GM12874 (cell line): ENCODE measurements around the gene MYO19.

Experiments
- TF ChIP-seq, protein P1 (sequence below): IDR thresholded peaks from 2 replicates; pipeline ENCODE4 v1.5.1; 2011; ENCODE audit warnings: low read depth, mild to moderate bottlenecking, control low read depth, low read length, moderate library complexity; ENCODE audit not compliant: insufficient read depth

MYO19 gene

DNA sequence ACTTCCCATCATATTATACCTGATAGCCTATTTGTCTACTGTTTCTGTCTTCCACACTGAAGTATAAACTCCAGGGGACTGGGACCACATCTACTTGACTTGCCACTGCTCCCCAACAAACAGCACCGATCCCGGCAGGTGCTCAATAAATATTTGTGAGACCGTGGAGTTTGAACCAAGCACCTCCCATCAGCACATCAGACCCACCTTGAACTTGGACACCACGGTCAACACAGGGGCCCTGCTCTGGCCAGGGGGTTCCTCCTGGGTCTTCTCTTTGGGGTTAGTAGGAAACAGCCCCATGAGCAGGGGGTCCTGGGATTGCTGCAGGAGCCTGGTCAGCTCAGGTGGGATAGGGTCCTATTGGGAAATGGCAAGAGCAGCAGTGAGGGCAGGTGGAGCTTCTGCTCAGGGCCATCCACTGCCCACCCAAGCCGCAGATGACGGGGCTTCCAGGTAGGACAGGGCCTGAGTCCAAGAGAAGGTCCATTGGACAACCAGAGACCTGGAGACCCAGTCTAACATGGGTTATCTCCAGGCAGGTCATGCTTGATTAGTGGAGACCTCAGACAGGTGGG is 28.3 kb downstream of the MYO19 start:
- TF ChIP-seq, protein P1, sequence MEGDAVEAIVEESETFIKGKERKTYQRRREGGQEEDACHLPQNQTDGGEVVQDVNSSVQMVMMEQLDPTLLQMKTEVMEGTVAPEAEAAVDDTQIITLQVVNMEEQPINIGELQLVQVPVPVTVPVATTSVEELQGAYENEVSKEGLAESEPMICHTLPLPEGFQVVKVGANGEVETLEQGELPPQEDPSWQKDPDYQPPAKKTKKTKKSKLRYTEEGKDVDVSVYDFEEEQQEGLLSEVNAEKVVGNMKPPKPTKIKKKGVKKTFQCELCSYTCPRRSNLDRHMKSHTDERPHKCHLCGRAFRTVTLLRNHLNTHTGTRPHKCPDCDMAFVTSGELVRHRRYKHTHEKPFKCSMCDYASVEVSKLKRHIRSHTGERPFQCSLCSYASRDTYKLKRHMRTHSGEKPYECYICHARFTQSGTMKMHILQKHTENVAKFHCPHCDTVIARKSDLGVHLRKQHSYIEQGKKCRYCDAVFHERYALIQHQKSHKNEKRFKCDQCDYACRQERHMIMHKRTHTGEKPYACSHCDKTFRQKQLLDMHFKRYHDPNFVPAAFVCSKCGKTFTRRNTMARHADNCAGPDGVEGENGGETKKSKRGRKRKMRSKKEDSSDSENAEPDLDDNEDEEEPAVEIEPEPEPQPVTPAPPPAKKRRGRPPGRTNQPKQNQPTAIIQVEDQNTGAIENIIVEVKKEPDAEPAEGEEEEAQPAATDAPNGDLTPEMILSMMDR: no peak

DNA sequence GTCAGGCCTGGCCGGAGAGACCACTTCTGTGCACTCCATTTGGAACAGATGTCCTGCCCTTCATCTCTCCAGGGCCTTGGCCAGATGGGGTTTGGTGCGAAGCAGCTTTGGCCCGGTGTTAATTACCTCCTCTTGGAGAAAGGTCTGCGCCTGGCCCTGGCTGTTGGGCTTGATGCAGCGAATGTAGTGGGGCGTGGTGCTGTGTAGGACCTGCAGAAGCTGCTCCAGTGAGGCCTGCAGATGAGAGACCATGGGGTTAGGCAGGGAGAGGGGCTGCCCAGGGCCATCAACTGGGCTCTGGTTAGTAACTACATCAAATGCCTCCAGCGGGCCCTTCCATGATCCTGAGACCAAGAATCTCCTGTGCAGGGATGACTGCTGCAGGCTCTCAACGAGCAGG is 29.5 kb downstream of the MYO19 start:
- TF ChIP-seq, protein P1: no peak

DNA sequence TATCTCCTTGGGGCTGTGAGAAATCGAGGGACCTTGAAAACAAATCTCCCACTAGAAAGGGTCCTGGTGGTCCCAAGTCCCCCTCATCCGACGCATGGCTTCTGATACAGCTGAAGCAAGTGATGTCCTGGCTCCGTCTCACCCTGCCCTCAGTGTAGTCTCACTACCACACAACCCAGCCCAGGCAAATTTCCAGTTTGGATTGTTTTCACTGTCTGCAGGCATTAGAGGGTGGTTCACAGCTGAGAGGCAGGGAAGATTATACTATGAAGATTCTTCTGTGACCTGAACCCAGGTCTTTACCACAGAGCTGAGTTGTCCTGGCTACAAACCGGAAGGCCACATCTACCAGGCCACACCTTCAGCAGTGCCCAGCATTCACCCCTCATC is 30.5 kb downstream of the MYO19 start:
- TF ChIP-seq, protein P1: no peak

DNA sequence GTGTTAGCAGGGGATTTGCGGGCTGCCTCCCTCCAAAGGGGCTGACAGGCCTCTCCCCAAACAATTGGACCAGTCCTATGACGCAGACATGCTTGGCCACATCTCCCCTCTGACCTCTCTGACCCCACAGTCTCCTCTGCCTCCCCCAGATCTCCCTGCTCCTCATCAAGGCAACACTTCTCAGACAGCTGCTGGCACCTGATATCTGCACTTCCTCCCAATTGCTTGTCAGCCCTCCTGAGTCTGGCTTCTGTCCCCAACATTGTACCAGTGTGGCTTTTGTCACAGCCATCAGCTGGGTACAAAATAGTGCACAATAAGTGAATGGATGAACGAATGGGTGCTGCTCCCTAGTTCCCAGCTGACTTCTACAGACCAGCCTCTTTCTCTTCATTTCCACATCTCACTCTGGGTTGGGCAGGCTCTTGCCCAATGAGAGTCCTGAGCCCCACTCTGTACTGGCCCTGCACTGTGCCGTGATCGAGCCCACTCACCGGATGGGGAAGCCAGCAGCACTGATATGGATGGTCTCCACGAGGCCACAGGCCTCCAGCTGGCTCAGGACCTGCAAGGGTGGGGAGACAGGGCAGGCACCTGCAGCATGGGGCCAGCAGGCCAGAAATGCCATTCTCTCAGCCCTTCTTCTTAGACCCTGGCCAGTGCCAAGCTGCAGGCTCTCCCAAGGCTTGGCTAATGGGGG is 31.1 kb downstream of the MYO19 start:
- TF ChIP-seq, protein P1: no peak

DNA sequence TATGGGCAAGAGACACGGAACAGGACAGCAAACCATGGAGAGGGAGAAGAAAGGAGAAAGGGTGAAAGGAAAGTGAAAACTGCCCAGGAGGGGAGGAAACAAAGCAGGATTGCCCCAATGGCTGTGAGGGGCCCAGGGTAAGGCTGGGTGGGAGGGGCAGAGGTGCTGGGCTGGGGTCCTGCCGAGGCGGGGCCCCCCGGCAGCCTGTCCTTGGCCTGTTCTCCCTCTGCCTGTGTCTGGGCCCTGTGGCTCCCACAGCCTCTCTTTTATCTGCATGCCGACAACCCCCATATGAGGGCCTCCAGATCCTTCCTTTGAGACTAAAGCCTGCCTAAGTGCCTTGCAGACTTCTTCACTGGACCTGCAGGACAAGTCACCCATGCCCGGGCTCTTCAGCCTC is 32.7 kb downstream of the MYO19 start:
- TF ChIP-seq, protein P1: no peak

DNA sequence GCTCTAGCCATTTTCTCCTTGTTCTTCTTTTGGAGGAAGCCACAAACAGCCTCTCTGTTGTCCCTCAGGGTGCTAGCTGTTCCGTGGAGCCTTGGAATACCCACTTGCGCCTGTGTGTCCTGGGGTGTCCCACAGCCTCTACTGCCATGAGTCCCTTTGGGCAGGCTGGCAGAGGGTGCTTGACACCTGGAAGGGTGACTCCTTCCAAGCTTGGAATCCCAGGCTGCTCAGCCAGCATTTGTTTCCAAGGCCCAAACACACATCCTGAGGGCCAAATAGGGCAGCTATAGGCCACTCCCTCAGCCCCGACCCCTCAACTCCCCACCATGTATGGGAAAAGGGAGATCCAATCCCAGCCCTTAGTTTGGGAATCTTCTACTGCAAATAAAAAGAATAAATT is 33.3 kb downstream of the MYO19 start:
- TF ChIP-seq, protein P1: no peak

DNA sequence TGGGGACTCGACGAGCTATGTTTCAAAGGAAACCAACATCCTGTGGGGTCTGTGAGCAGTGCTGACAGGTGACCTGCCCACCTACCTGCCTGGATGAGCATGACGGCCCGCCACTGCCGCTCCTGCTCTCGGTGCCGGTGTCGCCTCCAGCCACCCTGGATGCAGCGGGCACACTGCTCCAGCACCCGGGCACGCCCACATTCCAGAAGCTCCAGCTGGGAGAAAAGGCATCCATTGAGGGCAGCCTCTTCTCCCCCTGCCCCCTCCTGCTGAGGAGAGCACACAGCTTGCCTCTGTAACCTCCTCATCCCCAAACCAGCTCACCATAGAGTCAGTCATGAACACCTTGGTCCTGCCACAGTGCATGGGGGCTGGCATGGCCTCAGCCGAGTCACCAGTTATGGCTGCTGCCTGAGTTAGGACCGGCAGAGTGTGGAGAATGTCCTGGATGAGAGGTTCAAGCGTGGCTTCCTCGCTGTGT is 33.9 kb downstream of the MYO19 start:
- TF ChIP-seq, protein P1: no peak
